SHP77 treated with DMSO at 0.1 percent for 48 hours (cell line): ENCODE data around the gene STKLD1.
"Not testable (repeated sequence)": the region's sequence is repeated elsewhere in the genome, so short reads cannot be mapped to it uniquely, and the experiment has no call there.

Experiments
- DNase-seq: peaks from one replicate; lab custom pipeline; 2025; lab: John Stamatoyannopoulos, UW

The STKLD1 gene

GRCh38 chr9:133375724-133376654 is at the start of gene STKLD1, which contains the start of gene SURF4:
STKLD1 (plus strand) TSS chr9:133376366; CDS start chr9:133376474, 108 bp downstream.
SURF4 (minus strand) TSS chr9:133376060; CDS start chr9:133375969, 91 bp downstream.
- peak; percentile 86 for DNase-seq

GRCh38 chr9:133327021-133327420 is 49.1 kb upstream of the STKLD1 start:
- DNase-seq = not testable (repeated sequence)

- DNase-seq = no peak
These were observed 48.2 kb upstream of the STKLD1 start for GRCh38 chr9:133327834-133328484.

GRCh38 chr9:133329306-133330156 is 46.6 kb upstream of the STKLD1 start:
- DNase-seq = peak; percentile 17

- no peak for DNase-seq
These were observed 44.9 kb upstream of the STKLD1 start for GRCh38 chr9:133331221-133331620.

- DNase-seq = no peak
These were observed 44.4 kb upstream of the STKLD1 start for GRCh38 chr9:133331641-133332380.

- DNase-seq = no peak
These were observed 43.8 kb upstream of the STKLD1 start for GRCh38 chr9:133332381-133332730.

GRCh38 chr9:133333011-133333410 is 43.2 kb upstream of the STKLD1 start:
- DNase-seq = no peak

- no peak for DNase-seq
These were observed 42.6 kb upstream of the STKLD1 start for GRCh38 chr9:133333566-133333965.

- DNase-seq = no peak
These were observed 42.0 kb upstream of the STKLD1 start for GRCh38 chr9:133334161-133334560.

GRCh38 chr9:133334888-133335287 is 41.3 kb upstream of the STKLD1 start:
- not testable (repeated sequence) for DNase-seq

- peak; percentile 85 for DNase-seq
These were observed 40.0 kb upstream of the STKLD1 start, which contains the start of gene SURF6 for GRCh38 chr9:133335924-133336811. SURF6 (minus strand) TSS chr9:133336188; CDS start chr9:133336132, 56 bp downstream.

GRCh38 chr9:133339641-133340040 is 36.5 kb upstream of the STKLD1 start:
- DNase-seq = no peak

- no peak for DNase-seq
These were observed 35.9 kb upstream of the STKLD1 start for GRCh38 chr9:133340256-133340655.

GRCh38 chr9:133340916-133341315 is 35.2 kb upstream of the STKLD1 start:
- no peak for DNase-seq

GRCh38 chr9:133341369-133342068 is 34.6 kb upstream of the STKLD1 start:
- DNase-seq = no peak

GRCh38 chr9:133342069-133342406 is 34.1 kb upstream of the STKLD1 start:
- no peak for DNase-seq

- DNase-seq = no peak
These were observed 33.6 kb upstream of the STKLD1 start for GRCh38 chr9:133342570-133342969.

GRCh38 chr9:133344071-133344470 is 32.1 kb upstream of the STKLD1 start:
- DNase-seq = no peak

- no peak for DNase-seq
These were observed 31.2 kb upstream of the STKLD1 start for GRCh38 chr9:133344979-133345378.
